Midbrain (tissue), 1 donor: ENCODE results near the gene MAP3K15.
A peak's percentile ranks its signal among the peaks of the same experiment; 100 is the strongest.

ENCODE experiments used
- DNase-seq: peaks from one replicate; lab custom pipeline; 2025; lab: John Stamatoyannopoulos, UW

Gene MAP3K15

GRCh38 chrX:19389227-19389845 lies 126.0 kb downstream of the MAP3K15 start:
- no peak for DNase-seq

- no peak for DNase-seq
Observed at GRCh38 chrX:19388741-19389140, 126.6 kb downstream of the MAP3K15 start.

GRCh38 chrX:19388064-19388679 lies 127.1 kb downstream of the MAP3K15 start:
- no peak for DNase-seq

- no peak for DNase-seq
Observed at GRCh38 chrX:19386679-19387078, 128.6 kb downstream of the MAP3K15 start.

- DNase-seq = peak; percentile 14
Observed at GRCh38 chrX:19382555-19383145, 132.7 kb downstream of the MAP3K15 start.

- DNase-seq = no peak
Observed at GRCh38 chrX:19381326-19381725, 134.0 kb downstream of the MAP3K15 start.

GRCh38 chrX:19377799-19378198 lies 137.5 kb downstream of the MAP3K15 start:
- no peak for DNase-seq

GRCh38 chrX:19375546-19375945 lies 139.8 kb downstream of the MAP3K15 start:
- no peak for DNase-seq

GRCh38 chrX:19373351-19373891 lies 141.9 kb downstream of the MAP3K15 start:
- no peak for DNase-seq

- no peak for DNase-seq
Observed at GRCh38 chrX:19372547-19373331, 142.6 kb downstream of the MAP3K15 start.

- DNase-seq = peak; percentile 32
Observed at GRCh38 chrX:19372170-19372546, 143.2 kb downstream of the MAP3K15 start.

GRCh38 chrX:19370061-19370460 lies 145.2 kb downstream of the MAP3K15 start:
- no peak for DNase-seq

GRCh38 chrX:19368576-19368975 lies 146.7 kb downstream of the MAP3K15 start:
- DNase-seq = no peak

- DNase-seq = no peak
Observed at GRCh38 chrX:19361701-19362100, 153.6 kb downstream of the MAP3K15 start.

GRCh38 chrX:19360903-19361302 lies 154.4 kb downstream of the MAP3K15 start:
- no peak for DNase-seq

GRCh38 chrX:19358521-19358920 lies 156.8 kb downstream of the MAP3K15 start:
- no peak for DNase-seq

- DNase-seq = no peak
Observed at GRCh38 chrX:19354625-19355024, 160.7 kb downstream of the MAP3K15 start.

GRCh38 chrX:19350941-19351384 lies 164.3 kb downstream of the MAP3K15 start:
- DNase-seq = no peak

GRCh38 chrX:19349264-19349663 lies 166.0 kb downstream of the MAP3K15 start:
- no peak for DNase-seq

GRCh38 chrX:19347916-19348315 lies 167.4 kb downstream of the MAP3K15 start:
- DNase-seq = no peak

GRCh38 chrX:19344661-19345060 lies 170.6 kb downstream of the MAP3K15 start:
- DNase-seq = no peak
